GM18867 (cell line): ENCODE data around the gene GADD45A.

ENCODE experiments used
- ATAC-seq: cut with Tn5 transposase; IDR thresholded peaks from one replicate; pipeline ENCODE4 v1.9.1; 2021; ENCODE audit warnings: mild to moderate bottlenecking, moderate library complexity; ENCODE audit not compliant: unreplicated experiment

Gene GADD45A

GRCh38 chr1:67687649-67688048 lies 2.6 kb downstream of the GADD45A start:
- ATAC-seq, result no peak

GRCh38 chr1:67688526-67689219 lies 3.7 kb downstream of the GADD45A start:
- ATAC-seq, result no peak

GRCh38 chr1:67689267-67690017 lies 4.4 kb downstream of the GADD45A start:
- ATAC-seq, result no peak

GRCh38 chr1:67690018-67690363 lies 5.0 kb downstream of the GADD45A start:
- no peak for ATAC-seq

GRCh38 chr1:67690411-67690810 lies 5.4 kb downstream of the GADD45A start:
- ATAC-seq, result no peak

GRCh38 chr1:67691712-67692111 lies 6.7 kb downstream of the GADD45A start:
- no peak for ATAC-seq

- no peak for ATAC-seq
Observed at GRCh38 chr1:67695963-67696362, 11.0 kb downstream of the GADD45A start.

GRCh38 chr1:67696708-67697107 lies 11.7 kb downstream of the GADD45A start:
- ATAC-seq, result no peak

- no peak for ATAC-seq
Observed at GRCh38 chr1:67700220-67700619, 15.2 kb downstream of the GADD45A start.

- ATAC-seq, result no peak
Observed at GRCh38 chr1:67700692-67701410, 15.8 kb downstream of the GADD45A start.

- ATAC-seq, result no peak
Observed at GRCh38 chr1:67701876-67702275, 16.9 kb downstream of the GADD45A start.

- ATAC-seq, result no peak
Observed at GRCh38 chr1:67704351-67704750, 19.4 kb downstream of the GADD45A start.

GRCh38 chr1:67705735-67706453 lies 20.9 kb downstream of the GADD45A start:
- no peak for ATAC-seq

- no peak for ATAC-seq
Observed at GRCh38 chr1:67708606-67709005, 23.6 kb downstream of the GADD45A start.

- ATAC-seq, result no peak
Observed at GRCh38 chr1:67710417-67710816, 25.4 kb downstream of the GADD45A start.

- no peak for ATAC-seq
Observed at GRCh38 chr1:67711158-67711854, 26.3 kb downstream of the GADD45A start.

- no peak for ATAC-seq
Observed at GRCh38 chr1:67711855-67712212, 26.8 kb downstream of the GADD45A start.

- peak; percentile 50 for ATAC-seq
Observed at GRCh38 chr1:67713057-67713846, 28.3 kb downstream of the GADD45A start.

GRCh38 chr1:67715819-67716218 lies 30.8 kb downstream of the GADD45A start:
- no peak for ATAC-seq

- ATAC-seq, result no peak
Observed at GRCh38 chr1:67716800-67717199, 31.8 kb downstream of the GADD45A start.
